Lower lobe of right lung (tissue), 2 donors: ENCODE measurements around the gene BNC1. TPM values are rescaled to one million over a fixed set of nuclear protein-coding genes. Genes with fewer than 3 reads are reported as not detected.

Experiments
- ATAC-seq, 2 donors: fragments of 200-7000 bp; cut with Tn5 transposase; one replicate each; pipeline ENCODE4 v1.9.1; 2020 to 2022; ENCODE audit warnings: mild to moderate bottlenecking in 2 of 2, moderate library complexity in 2 of 2
- DNase-seq: peaks from one replicate; pipeline ENCODE4 v3.0.0-alpha.2; 2020
- H3K27ac ChIP-seq: fragments of 200-600 bp; one replicate; pipeline ENCODE4 v1.8.0; 2022
- H3K27me3 ChIP-seq: fragments of 200-600 bp; one replicate; pipeline ENCODE4 v1.8.0; 2022; ENCODE audit warnings: low read depth
- H3K36me3 ChIP-seq: fragments of 200-600 bp; one replicate; pipeline ENCODE4 v1.8.0; 2022; ENCODE audit warnings: mild to moderate bottlenecking
- H3K4me1 ChIP-seq: fragments of 200-600 bp; one replicate; pipeline ENCODE4 v1.8.0; 2022
- H3K4me3 ChIP-seq: fragments of 200-600 bp; one replicate; pipeline ENCODE4 v1.8.0; 2022; ENCODE audit warnings: mild to moderate bottlenecking
- H3K9me3 ChIP-seq: fragments of 200-600 bp; one replicate; pipeline ENCODE4 v1.8.0; 2022
- intact Hi-C: fragments of 100-400 bp; cut with DNase I; formaldehyde crosslinking; loops from one replicate; pipeline ENCODE4 v1.11.0; 2022
- total RNA-seq: library from RNA; stranded (reverse); fragmentation: NEBNext Ultra II Directional; extraction: Animal tissue kit (Norgen Biotek cat#: 25700); gene quantifications from one replicate; pipeline ENCODE4 v1.2.1, GENCODE V29; 2021
- TF ChIP-seq, protein P1 (sequence below): fragments of 200-600 bp; IDR thresholded peaks from one replicate; pipeline ENCODE4 v1.8.0; 2022; ENCODE audit warnings: antibody characterized with exemption, mild to moderate bottlenecking
- donor health status: DM: no; HTN: yes; CAD: no; lungs with severe emphysema.

BNC1 gene
- total RNA-seq, 1 donor from 2014 or later, result 0.21 TPM

DNA sequence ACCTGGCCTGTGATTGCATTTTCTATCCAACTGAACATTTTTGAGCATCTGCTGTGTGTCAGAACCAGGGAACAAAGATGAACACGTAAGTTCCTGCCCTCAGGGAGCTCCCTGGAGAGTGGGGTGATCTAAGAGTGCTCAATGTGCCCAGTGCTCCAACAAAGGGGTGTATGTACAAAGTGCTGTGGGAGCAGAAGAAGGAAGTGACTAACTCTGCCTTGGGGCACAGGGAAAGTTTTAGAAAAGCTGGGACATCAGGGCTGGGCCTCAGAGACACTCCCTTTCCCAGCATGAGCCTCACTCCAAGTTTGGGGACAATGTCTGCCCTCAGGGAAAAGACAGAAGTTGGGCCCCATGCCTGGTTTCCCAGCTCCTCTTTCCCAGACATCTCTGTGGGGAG is 27.6 kb upstream of the BNC1 start:
- H3K4me3 ChIP-seq, result no peak overlapping the region
- TF ChIP-seq, protein P1, sequence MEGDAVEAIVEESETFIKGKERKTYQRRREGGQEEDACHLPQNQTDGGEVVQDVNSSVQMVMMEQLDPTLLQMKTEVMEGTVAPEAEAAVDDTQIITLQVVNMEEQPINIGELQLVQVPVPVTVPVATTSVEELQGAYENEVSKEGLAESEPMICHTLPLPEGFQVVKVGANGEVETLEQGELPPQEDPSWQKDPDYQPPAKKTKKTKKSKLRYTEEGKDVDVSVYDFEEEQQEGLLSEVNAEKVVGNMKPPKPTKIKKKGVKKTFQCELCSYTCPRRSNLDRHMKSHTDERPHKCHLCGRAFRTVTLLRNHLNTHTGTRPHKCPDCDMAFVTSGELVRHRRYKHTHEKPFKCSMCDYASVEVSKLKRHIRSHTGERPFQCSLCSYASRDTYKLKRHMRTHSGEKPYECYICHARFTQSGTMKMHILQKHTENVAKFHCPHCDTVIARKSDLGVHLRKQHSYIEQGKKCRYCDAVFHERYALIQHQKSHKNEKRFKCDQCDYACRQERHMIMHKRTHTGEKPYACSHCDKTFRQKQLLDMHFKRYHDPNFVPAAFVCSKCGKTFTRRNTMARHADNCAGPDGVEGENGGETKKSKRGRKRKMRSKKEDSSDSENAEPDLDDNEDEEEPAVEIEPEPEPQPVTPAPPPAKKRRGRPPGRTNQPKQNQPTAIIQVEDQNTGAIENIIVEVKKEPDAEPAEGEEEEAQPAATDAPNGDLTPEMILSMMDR, result no peak
- intact Hi-C loops, result no loop called here

GRCh38 chr15:83310521-83311456 is 26.3 kb upstream of the BNC1 start:
- Histone ChIP-seq H3K9me3 (no peaks in the 10 kb centered on the region), H3K4me3 (no peak overlapping the region), H3K27ac (no peak overlapping the region), H3K36me3 (no peaks in the 10 kb centered on the region), H3K4me1 (peaks cover 4% of the 10 kb centered on the region), H3K27me3 (no peaks in the 10 kb centered on the region)
- DNase-seq, result no peak
- ATAC-seq, result no peak
- intact Hi-C loops, result no loop called here
- TF ChIP-seq, protein P1, result no peak

More for the DNA sequence above, 27.6 kb upstream of the BNC1 start:
- Histone ChIP-seq H3K27me3 (no peaks in the 10 kb centered on the region), H3K36me3 (no peaks in the 10 kb centered on the region), H3K27ac (no peak overlapping the region), H3K4me1 (no peaks in the 10 kb centered on the region), H3K9me3 (no peaks in the 10 kb centered on the region)
- ATAC-seq, result no peak
- DNase-seq, result no peak

GRCh38 chr15:83308671-83309070 is 24.2 kb upstream of the BNC1 start:
- intact Hi-C loops, result no loop called here
- no peaks in the 10 kb centered on the region for H3K36me3 ChIP-seq
- no peak for ATAC-seq
- peaks cover 9% of the 10 kb centered on the region for H3K27me3 ChIP-seq
- peaks cover 5% of the 10 kb centered on the region for H3K4me1 ChIP-seq
- no peaks in the 10 kb centered on the region for H3K9me3 ChIP-seq
- H3K4me3 ChIP-seq, result no peak overlapping the region
- TF ChIP-seq, protein P1, result no peak
- H3K27ac ChIP-seq, result no peak overlapping the region
- DNase-seq, result no peak

GRCh38 chr15:83306561-83306960 is 22.1 kb upstream of the BNC1 start:
- H3K27ac ChIP-seq, result no peak overlapping the region
- peaks cover 5% of the 10 kb centered on the region for H3K4me1 ChIP-seq
- no peak for ATAC-seq
- TF ChIP-seq, protein P1, result no peak
- no peaks in the 10 kb centered on the region for H3K9me3 ChIP-seq
- no peak overlapping the region for H3K4me3 ChIP-seq
- DNase-seq, result no peak
- H3K36me3 ChIP-seq, result no peaks in the 10 kb centered on the region
- intact Hi-C loops, result no loop called here
- H3K27me3 ChIP-seq, result peaks cover 14% of the 10 kb centered on the region

DNA sequence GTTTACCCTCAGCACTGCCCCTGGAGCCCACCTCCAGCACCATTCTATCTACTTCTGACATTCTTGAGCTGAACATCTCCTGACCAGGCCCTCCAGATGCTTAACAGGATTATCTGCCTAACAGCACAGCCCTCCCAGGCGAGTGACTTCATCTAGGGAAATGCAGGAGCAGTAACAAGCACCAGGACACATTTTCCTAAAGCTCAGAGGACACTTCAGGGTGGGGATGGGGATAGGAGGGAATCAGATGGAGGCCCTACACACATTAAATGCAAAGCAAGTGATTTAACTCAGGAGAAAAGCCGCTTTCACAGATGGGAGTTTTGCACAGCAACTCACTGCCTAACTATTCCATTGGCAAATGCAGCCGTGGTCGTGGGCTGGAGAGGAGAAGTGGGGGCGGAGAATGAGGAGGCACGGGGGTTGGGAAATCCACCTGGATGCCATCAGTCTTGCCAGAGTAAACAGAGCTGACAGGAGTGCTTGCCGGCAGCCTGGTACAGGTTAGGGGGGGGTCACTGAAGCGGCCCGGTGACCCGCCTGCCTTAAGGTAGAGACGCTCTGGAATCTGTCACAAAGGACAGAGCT is 21.3 kb upstream of the BNC1 start:
- Histone ChIP-seq H3K36me3 (no peaks in the 10 kb centered on the region), H3K27me3 (peaks cover 14% of the 10 kb centered on the region), H3K27ac (no peak overlapping the region), H3K4me3 (no peak overlapping the region), H3K9me3 (no peaks in the 10 kb centered on the region), H3K4me1 (peaks cover 5% of the 10 kb centered on the region)
- ATAC-seq (peak; percentile 89 to 91), DNase-seq (peak; percentile 55)
- TF ChIP-seq, protein P1, result no peak
- intact Hi-C loops, result no loop called here
